Measurements from ENCODE around the gene XPNPEP1.

The XPNPEP1 gene

GRCh38 chr10:109922976-109923921 lies at the start of gene XPNPEP1:
Gene XPNPEP1, minus strand, starts transcription at chr10:109923511. Its CDS starts 78 bp downstream, at chr10:109923433.
- FAIRE-seq = no peak

GRCh38 chr10:109972372-109973001 lies 49.2 kb upstream of the XPNPEP1 start:
- no peak for FAIRE-seq

GRCh38 chr10:109971634-109972033 lies 48.3 kb upstream of the XPNPEP1 start:
- no peak for FAIRE-seq

- no peak for FAIRE-seq
Observed at GRCh38 chr10:109969760-109970346, 46.5 kb upstream of the XPNPEP1 start.

GRCh38 chr10:109968953-109969759 lies 45.8 kb upstream of the XPNPEP1 start:
- FAIRE-seq = no peak

- no peak for FAIRE-seq
Observed at GRCh38 chr10:109967739-109968088, 44.4 kb upstream of the XPNPEP1 start.

- no peak for FAIRE-seq
Observed at GRCh38 chr10:109966961-109967738, 43.8 kb upstream of the XPNPEP1 start.

GRCh38 chr10:109964318-109964717 lies 41.0 kb upstream of the XPNPEP1 start:
- no peak for FAIRE-seq

- FAIRE-seq = no peak
Observed at GRCh38 chr10:109963439-109963838, 40.1 kb upstream of the XPNPEP1 start.

GRCh38 chr10:109962247-109962646 lies 38.9 kb upstream of the XPNPEP1 start:
- no peak for FAIRE-seq

GRCh38 chr10:109961174-109962001 lies 38.1 kb upstream of the XPNPEP1 start:
- FAIRE-seq = peak; percentile 70

- no peak for FAIRE-seq
Observed at GRCh38 chr10:109960682-109961081, 37.4 kb upstream of the XPNPEP1 start.

GRCh38 chr10:109959259-109960145 lies 36.2 kb upstream of the XPNPEP1 start:
- no peak for FAIRE-seq

GRCh38 chr10:109958059-109958458 lies 34.7 kb upstream of the XPNPEP1 start:
- no peak for FAIRE-seq

GRCh38 chr10:109957092-109957797 lies 33.9 kb upstream of the XPNPEP1 start:
- FAIRE-seq = no peak

GRCh38 chr10:109956454-109957091 lies 33.3 kb upstream of the XPNPEP1 start:
- no peak for FAIRE-seq

GRCh38 chr10:109953766-109954165 lies 30.5 kb upstream of the XPNPEP1 start:
- no peak for FAIRE-seq

GRCh38 chr10:109952526-109952925 lies 29.2 kb upstream of the XPNPEP1 start:
- no peak for FAIRE-seq
